Liver (tissue), 9 donors: ENCODE measurements around the gene CEP128. TPM values are rescaled to one million over a fixed set of nuclear protein-coding genes. Genes with fewer than 3 reads are reported as not detected.

ENCODE experiments used
- DNase-seq: peaks from one replicate; pipeline ENCODE4 v3.0.0-alpha.2; 2017; ENCODE audit warnings: low spot score
- H3K27ac ChIP-seq, 2 donors: one replicate each; pipeline ENCODE4 v1.7.0; 2013; ENCODE audit warnings: inconsistent platforms in 2 of 2, low read length in 2 of 2, control low read depth in 1 of 2, low read depth in 1 of 2, mild to moderate bottlenecking in 1 of 2
- H3K27me3 ChIP-seq, 4 donors: one replicate each; pipeline versions ENCODE4 v1.6.1 to v1.7.0; 2013; ENCODE audit warnings: low read length in 3 of 4, inconsistent platforms in 1 of 4, mild to moderate bottlenecking in 1 of 4, moderate library complexity in 1 of 4; ENCODE audit not compliant: control insufficient read depth in 4 of 4, insufficient read depth in 4 of 4
- H3K36me3 ChIP-seq, 4 donors: one replicate each; pipeline versions ENCODE4 v1.6.1 to v1.7.0; 2013; ENCODE audit warnings: low read length in 3 of 4, mild to moderate bottlenecking in 3 of 4, low read depth in 1 of 4, moderate library complexity in 1 of 4; ENCODE audit not compliant: control insufficient read depth in 4 of 4, insufficient read depth in 3 of 4
- H3K4me1 ChIP-seq, 4 donors: one replicate each; pipeline versions ENCODE4 v1.6.1 to v1.7.0; 2013; ENCODE audit warnings: low read length in 3 of 4, mild to moderate bottlenecking in 3 of 4, moderate library complexity in 1 of 4; ENCODE audit not compliant: control insufficient read depth in 4 of 4, insufficient read depth in 4 of 4
- H3K4me3 ChIP-seq, 3 donors: one replicate each; pipeline versions ENCODE4 v1.6.1 to v1.7.0; 2013; ENCODE audit warnings: low read length in 3 of 3, control low read depth in 1 of 3, low read depth in 1 of 3, mild to moderate bottlenecking in 1 of 3
- H3K9ac ChIP-seq, 2 donors: one replicate each; pipeline ENCODE4 v1.7.0; 2013; ENCODE audit warnings: low read length in 2 of 2, mild to moderate bottlenecking in 2 of 2, moderate library complexity in 2 of 2, control low read depth in 1 of 2, low read depth in 1 of 2
- H3K9me3 ChIP-seq, 4 donors: one replicate each; pipeline versions ENCODE4 v1.6.1 to v1.7.0; 2013; ENCODE audit warnings: low read length in 3 of 4; ENCODE audit not compliant: control insufficient read depth in 4 of 4
- EGR1 ChIP-seq, 2 donors: IDR thresholded peaks; 2 replicates each; pipeline ENCODE4 v1.6.1; 2016 to 2018; ENCODE audit warnings: antibody characterized with exemption in 2 of 2, low read depth in 2 of 2
- FOXA1 ChIP-seq: IDR thresholded peaks from 2 replicates; pipeline ENCODE4 v1.6.1; 2016; ENCODE audit warnings: antibody characterized with exemption
- FOXA2 ChIP-seq: IDR thresholded peaks from 2 replicates; pipeline ENCODE4 v1.6.1; 2016; ENCODE audit warnings: antibody characterized with exemption
- GABPA ChIP-seq, 2 donors: IDR thresholded peaks in 1 of 2; conservative IDR thresholded peaks in 1 of 2; 2 replicates each; pipeline ENCODE4 v1.6.1; 2016; ENCODE audit warnings: antibody characterized with exemption in 2 of 2, mild to moderate bottlenecking in 1 of 2, moderate library complexity in 1 of 2
- HNF4A ChIP-seq, 2 donors: conservative IDR thresholded peaks; 2 replicates each; pipeline ENCODE4 v1.6.1; 2016; ENCODE audit warnings: antibody characterized with exemption in 2 of 2, mild to moderate bottlenecking in 2 of 2
- HNF4G ChIP-seq: IDR thresholded peaks from 2 replicates; pipeline ENCODE4 v1.6.1; 2016; ENCODE audit warnings: antibody characterized with exemption
- JUND ChIP-seq, 2 donors: IDR thresholded peaks; 2 replicates each; pipeline ENCODE4 v1.6.1; 2016; ENCODE audit warnings: antibody characterized with exemption in 2 of 2
- NR2F2 ChIP-seq: IDR thresholded peaks from 2 replicates; pipeline ENCODE4 v1.6.1; 2016; ENCODE audit warnings: antibody characterized with exemption
- RAD21 ChIP-seq, 2 donors: IDR thresholded peaks; 2 replicates each; pipeline ENCODE4 v1.6.1; 2016; ENCODE audit warnings: antibody characterized with exemption in 2 of 2, mild to moderate bottlenecking in 2 of 2
- RXRA ChIP-seq, 2 donors: IDR thresholded peaks; 2 replicates each; pipeline ENCODE4 v1.6.1; 2017 to 2018; ENCODE audit warnings: antibody characterized with exemption in 2 of 2, mild to moderate bottlenecking in 1 of 2
- SP1 ChIP-seq: IDR thresholded peaks from 2 replicates; pipeline ENCODE4 v1.6.1; 2018; ENCODE audit warnings: antibody characterized with exemption, mild to moderate bottlenecking
- TAF1 ChIP-seq: conservative IDR thresholded peaks from 2 replicates; pipeline ENCODE4 v1.6.1; 2016; ENCODE audit warnings: antibody characterized with exemption, mild to moderate bottlenecking
- YY1 ChIP-seq: IDR thresholded peaks from 2 replicates; pipeline ENCODE4 v1.6.1; 2016; ENCODE audit warnings: antibody characterized with exemption, mild to moderate bottlenecking
- WGBS: extraction: QIAGEN DNeasy Blood & Tissue Kit; methylation state at CpG from one replicate; pipeline ENCODE4 v1.1.7; 2013; 5-methylcytosine and 5-hydroxymethylcytosine counted together
- polyA plus RNA-seq, 2 donors: library from polyadenylated mRNA; stranded (reverse) in 1 of 2; unstranded in 1 of 2; fragments of 200-250 nt in 1 of 2; fragments of >200 nt in 1 of 2; fragmentation: Nextera tagmentation in 1 of 2; extraction: Ambion mirVana in 1 of 2; gene quantifications; one replicate each; pipeline versions ENCODE4 v1.2.1 to v1.2.3, GENCODE V29; 2013 to 2015
- total RNA-seq, 2 donors: library from RNA; depleted of rRNA; stranded (reverse); fragments of >200 nt; gene quantifications; one replicate each; pipeline ENCODE4 v1.2.3, GENCODE V29; 2014
- TF ChIP-seq, protein P1 (sequence below): IDR thresholded peaks from 2 replicates; pipeline ENCODE4 v1.6.1; 2016; ENCODE audit warnings: antibody characterized with exemption
- TF ChIP-seq, protein P2 (sequence below): fragments of 150-350 bp; IDR thresholded peaks from 2 replicates; pipeline ENCODE4 v1.5.1; 2017; ENCODE audit warnings: improper control_type of control experiment, low read depth, low read length; ENCODE audit not compliant: missing input control
- TF ChIP-seq, protein P3 (sequence below): IDR thresholded peaks from 2 replicates; pipeline ENCODE4 v1.6.1; 2016; ENCODE audit warnings: antibody characterized with exemption
- TF ChIP-seq, protein P4 (sequence below): IDR thresholded peaks from 2 replicates; pipeline ENCODE4 v1.6.1; 2016; ENCODE audit warnings: antibody characterized with exemption
- TF ChIP-seq, protein P5 (sequence below): IDR thresholded peaks from 2 replicates; pipeline ENCODE4 v1.6.1; 2016; ENCODE audit warnings: antibody characterized with exemption, mild to moderate bottlenecking
- donor health status: healthy.
- donor health status: healthy.
- donor health status: healthy.
- donor health status: healthy.
- donor health status: healthy.

CEP128 gene
- total and polyA plus RNA-seq, 4 donors: 0.27 to 3.8 (median 1.4) TPM

DNA sequence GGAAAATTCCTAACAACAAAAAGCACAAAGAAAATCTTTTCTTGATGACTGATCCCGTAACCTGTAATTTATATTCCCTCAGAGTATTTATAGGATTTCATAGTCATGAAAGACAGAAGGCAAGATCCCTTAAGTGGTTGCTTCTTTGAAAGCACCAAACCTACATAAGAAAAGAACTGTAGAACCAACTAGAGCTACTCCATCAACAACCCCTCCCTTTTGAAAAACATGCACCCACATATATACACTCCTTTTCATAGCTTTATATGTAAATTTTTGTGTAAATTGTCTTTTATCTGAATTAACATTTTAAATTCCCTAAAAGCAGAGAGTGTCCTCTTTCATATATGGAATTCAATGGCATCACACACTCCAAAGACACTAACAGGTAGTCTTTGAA, 215.3 kb downstream of the CEP128 start:
- H3K36me3 ChIP-seq: no peaks in the 10 kb centered on the region
- TF ChIP-seq, protein P1, sequence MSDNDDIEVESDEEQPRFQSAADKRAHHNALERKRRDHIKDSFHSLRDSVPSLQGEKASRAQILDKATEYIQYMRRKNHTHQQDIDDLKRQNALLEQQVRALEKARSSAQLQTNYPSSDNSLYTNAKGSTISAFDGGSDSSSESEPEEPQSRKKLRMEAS: no peak
- TF ChIP-seq, protein P2, sequence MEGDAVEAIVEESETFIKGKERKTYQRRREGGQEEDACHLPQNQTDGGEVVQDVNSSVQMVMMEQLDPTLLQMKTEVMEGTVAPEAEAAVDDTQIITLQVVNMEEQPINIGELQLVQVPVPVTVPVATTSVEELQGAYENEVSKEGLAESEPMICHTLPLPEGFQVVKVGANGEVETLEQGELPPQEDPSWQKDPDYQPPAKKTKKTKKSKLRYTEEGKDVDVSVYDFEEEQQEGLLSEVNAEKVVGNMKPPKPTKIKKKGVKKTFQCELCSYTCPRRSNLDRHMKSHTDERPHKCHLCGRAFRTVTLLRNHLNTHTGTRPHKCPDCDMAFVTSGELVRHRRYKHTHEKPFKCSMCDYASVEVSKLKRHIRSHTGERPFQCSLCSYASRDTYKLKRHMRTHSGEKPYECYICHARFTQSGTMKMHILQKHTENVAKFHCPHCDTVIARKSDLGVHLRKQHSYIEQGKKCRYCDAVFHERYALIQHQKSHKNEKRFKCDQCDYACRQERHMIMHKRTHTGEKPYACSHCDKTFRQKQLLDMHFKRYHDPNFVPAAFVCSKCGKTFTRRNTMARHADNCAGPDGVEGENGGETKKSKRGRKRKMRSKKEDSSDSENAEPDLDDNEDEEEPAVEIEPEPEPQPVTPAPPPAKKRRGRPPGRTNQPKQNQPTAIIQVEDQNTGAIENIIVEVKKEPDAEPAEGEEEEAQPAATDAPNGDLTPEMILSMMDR: no peak
- no peak for TF ChIP-seq HNF4G
- no peak for TF ChIP-seq RXRA (IDR thresholded peaks at IDR 0.05)
- no peak for TF ChIP-seq RAD21 (IDR thresholded peaks at IDR 0.05)
- no peak for TF ChIP-seq NR2F2
- TF ChIP-seq TAF1: no peak
- TF ChIP-seq, protein P3, sequence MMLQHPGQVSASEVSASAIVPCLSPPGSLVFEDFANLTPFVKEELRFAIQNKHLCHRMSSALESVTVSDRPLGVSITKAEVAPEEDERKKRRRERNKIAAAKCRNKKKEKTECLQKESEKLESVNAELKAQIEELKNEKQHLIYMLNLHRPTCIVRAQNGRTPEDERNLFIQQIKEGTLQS: no peak
- TF ChIP-seq SP1: no peak
- TF ChIP-seq EGR1 (IDR thresholded peaks at IDR 0.05; ENCODE audit: low read depth in 2 of 2): no peak
- no peak for TF ChIP-seq JUND (IDR thresholded peaks at IDR 0.05)
- TF ChIP-seq HNF4A (conservative IDR thresholded peaks at IDR 0.05): no peak
- TF ChIP-seq GABPA (IDR thresholded peaks at IDR 0.05 in 1 of 2, conservative IDR thresholded peaks at IDR 0.05 in 1 of 2): no peak
- TF ChIP-seq, protein P4, sequence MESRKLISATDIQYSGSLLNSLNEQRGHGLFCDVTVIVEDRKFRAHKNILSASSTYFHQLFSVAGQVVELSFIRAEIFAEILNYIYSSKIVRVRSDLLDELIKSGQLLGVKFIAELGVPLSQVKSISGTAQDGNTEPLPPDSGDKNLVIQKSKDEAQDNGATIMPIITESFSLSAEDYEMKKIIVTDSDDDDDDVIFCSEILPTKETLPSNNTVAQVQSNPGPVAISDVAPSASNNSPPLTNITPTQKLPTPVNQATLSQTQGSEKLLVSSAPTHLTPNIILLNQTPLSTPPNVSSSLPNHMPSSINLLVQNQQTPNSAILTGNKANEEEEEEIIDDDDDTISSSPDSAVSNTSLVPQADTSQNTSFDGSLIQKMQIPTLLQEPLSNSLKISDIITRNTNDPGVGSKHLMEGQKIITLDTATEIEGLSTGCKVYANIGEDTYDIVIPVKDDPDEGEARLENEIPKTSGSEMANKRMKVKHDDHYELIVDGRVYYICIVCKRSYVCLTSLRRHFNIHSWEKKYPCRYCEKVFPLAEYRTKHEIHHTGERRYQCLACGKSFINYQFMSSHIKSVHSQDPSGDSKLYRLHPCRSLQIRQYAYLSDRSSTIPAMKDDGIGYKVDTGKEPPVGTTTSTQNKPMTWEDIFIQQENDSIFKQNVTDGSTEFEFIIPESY: no peak
- H3K4me1 ChIP-seq: no peaks in the 10 kb centered on the region
- H3K27me3 ChIP-seq: no peaks in the 10 kb centered on the region
- H3K4me3 ChIP-seq: no peak overlapping the region
- H3K9ac ChIP-seq: no peak overlapping the region
- DNase-seq: no peak
- WGBS: 97% methylated on average over 1 of the region's 1 CpG
- no peak overlapping the region for H3K27ac ChIP-seq
- H3K9me3 ChIP-seq: no peaks in the 10 kb centered on the region

DNA sequence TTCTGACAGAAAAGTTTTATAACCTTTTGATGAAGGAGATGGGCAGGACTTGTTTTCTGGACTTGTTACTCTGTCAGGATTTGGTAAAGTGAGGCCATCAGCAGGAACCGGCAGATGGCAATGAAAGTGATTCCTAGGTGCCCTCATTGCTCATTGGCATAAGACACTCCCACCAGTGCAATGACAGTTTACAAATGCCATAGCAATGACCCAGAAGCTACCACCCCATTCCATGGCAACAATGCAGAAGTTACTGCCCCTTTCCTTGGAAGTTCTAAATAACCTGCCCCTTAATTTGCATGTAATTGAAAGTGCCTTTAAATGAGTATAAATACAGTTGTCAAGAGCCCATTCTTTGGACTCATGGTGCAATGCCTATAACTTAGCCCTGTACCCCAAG, 222.6 kb downstream of the CEP128 start:
- Histone ChIP-seq H3K27me3 (no peaks in the 10 kb centered on the region), H3K9me3 (no peaks in the 10 kb centered on the region), H3K4me1 (no peaks in the 10 kb centered on the region), H3K36me3 (no peaks in the 10 kb centered on the region), H3K4me3 (no peak overlapping the region), H3K9ac (no peak overlapping the region), H3K27ac (no peak overlapping the region)
- no peak for DNase-seq
- WGBS: 93% methylated on average over 1 of the region's 1 CpG
- TF ChIP-seq, protein P5, sequence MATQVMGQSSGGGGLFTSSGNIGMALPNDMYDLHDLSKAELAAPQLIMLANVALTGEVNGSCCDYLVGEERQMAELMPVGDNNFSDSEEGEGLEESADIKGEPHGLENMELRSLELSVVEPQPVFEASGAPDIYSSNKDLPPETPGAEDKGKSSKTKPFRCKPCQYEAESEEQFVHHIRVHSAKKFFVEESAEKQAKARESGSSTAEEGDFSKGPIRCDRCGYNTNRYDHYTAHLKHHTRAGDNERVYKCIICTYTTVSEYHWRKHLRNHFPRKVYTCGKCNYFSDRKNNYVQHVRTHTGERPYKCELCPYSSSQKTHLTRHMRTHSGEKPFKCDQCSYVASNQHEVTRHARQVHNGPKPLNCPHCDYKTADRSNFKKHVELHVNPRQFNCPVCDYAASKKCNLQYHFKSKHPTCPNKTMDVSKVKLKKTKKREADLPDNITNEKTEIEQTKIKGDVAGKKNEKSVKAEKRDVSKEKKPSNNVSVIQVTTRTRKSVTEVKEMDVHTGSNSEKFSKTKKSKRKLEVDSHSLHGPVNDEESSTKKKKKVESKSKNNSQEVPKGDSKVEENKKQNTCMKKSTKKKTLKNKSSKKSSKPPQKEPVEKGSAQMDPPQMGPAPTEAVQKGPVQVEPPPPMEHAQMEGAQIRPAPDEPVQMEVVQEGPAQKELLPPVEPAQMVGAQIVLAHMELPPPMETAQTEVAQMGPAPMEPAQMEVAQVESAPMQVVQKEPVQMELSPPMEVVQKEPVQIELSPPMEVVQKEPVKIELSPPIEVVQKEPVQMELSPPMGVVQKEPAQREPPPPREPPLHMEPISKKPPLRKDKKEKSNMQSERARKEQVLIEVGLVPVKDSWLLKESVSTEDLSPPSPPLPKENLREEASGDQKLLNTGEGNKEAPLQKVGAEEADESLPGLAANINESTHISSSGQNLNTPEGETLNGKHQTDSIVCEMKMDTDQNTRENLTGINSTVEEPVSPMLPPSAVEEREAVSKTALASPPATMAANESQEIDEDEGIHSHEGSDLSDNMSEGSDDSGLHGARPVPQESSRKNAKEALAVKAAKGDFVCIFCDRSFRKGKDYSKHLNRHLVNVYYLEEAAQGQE: no peak
- TF ChIP-seq JUND (IDR thresholded peaks at IDR 0.05) (no peak), YY1 (no peak), RXRA (IDR thresholded peaks at IDR 0.05) (no peak), RAD21 (IDR thresholded peaks at IDR 0.05) (no peak), NR2F2 (no peak), SP1 (no peak), HNF4A (conservative IDR thresholded peaks at IDR 0.05) (no peak), FOXA1 (no peak), FOXA2 (no peak), GABPA (IDR thresholded peaks at IDR 0.05 in 1 of 2, conservative IDR thresholded peaks at IDR 0.05 in 1 of 2) (no peak), TAF1 (no peak), EGR1 (IDR thresholded peaks at IDR 0.05; ENCODE audit: low read depth in 2 of 2) (no peak), HNF4G (no peak)
- TF ChIP-seq, protein P2: no peak
- TF ChIP-seq, protein P3: no peak
- TF ChIP-seq, protein P4: no peak
- TF ChIP-seq, protein P1: no peak
